SK-N-SH treated with all-trans-retinoic acid at 6 μM for 48 hours (cell line): ENCODE measurements around the gene RADX.

Experiments used
- ATAC-seq: fragments of 200-7000 bp; cut with Tn5 transposase; 3 replicates; pipeline ENCODE4 v1.9.1; 2020; ENCODE audit warnings: mild to moderate bottlenecking, moderate library complexity
- ARNTL ChIP-seq: fragments of 450-650 bp; formaldehyde crosslinking; IDR thresholded peaks from 2 replicates; pipeline ENCODE4 v1.5.0; 2020; ENCODE audit warnings: low read depth, mild to moderate bottlenecking, moderate library complexity, borderline replicate concordance
- BACH2 ChIP-seq: fragments of 250-450 bp; sonication (Bioruptor Pico); IDR thresholded peaks from 2 replicates; pipeline ENCODE4 v1.9.0; 2021; ENCODE audit warnings: mild to moderate bottlenecking, borderline replicate concordance
- CREB5 ChIP-seq: fragments of 250-450 bp; sonication (Bioruptor Pico); IDR thresholded peaks from 2 replicates; pipeline ENCODE4 v1.5.1; 2020; ENCODE audit warnings: low read depth, mild to moderate bottlenecking, moderate library complexity
- ESRRG ChIP-seq: fragments of 250-450 bp; sonication (Bioruptor Pico); IDR thresholded peaks from 2 replicates; pipeline ENCODE4 v1.6.1; 2021; ENCODE audit warnings: mild to moderate bottlenecking
- GLIS3 ChIP-seq: fragments of 250-450 bp; sonication (Bioruptor Pico); IDR thresholded peaks from 2 replicates; pipeline ENCODE4 v1.5.0; 2020; ENCODE audit warnings: mild to moderate bottlenecking, moderate library complexity
- ISL1 ChIP-seq: fragments of 250-450 bp; sonication (Bioruptor Pico); IDR thresholded peaks from 2 replicates; pipeline ENCODE4 v2.1.2; 2022; ENCODE audit warnings: mild to moderate bottlenecking, moderate library complexity
- OSR1 ChIP-seq: fragments of 250-450 bp; sonication (Bioruptor Pico); IDR thresholded peaks from 2 replicates; pipeline ENCODE4 v1.8.0; 2022; ENCODE audit warnings: moderate library complexity, mild to moderate bottlenecking, inconsistent platforms
- POU6F1 ChIP-seq: fragments of 250-450 bp; sonication (Bioruptor Pico); IDR thresholded peaks from 2 replicates; pipeline ENCODE4 v1.8.0; 2021; ENCODE audit warnings: low read depth, mild to moderate bottlenecking, moderate library complexity, borderline replicate concordance
- RARB ChIP-seq: fragments of 250-450 bp; sonication (Bioruptor Pico); IDR thresholded peaks from 2 replicates; pipeline ENCODE4 v1.8.0; 2021; ENCODE audit warnings: mild to moderate bottlenecking, moderate library complexity
- SNAI2 ChIP-seq: fragments of 250-450 bp; sonication (Bioruptor Pico); IDR thresholded peaks from 2 replicates; pipeline ENCODE4 v1.5.0; 2020; ENCODE audit warnings: mild to moderate bottlenecking, moderate library complexity
- TCF4 ChIP-seq: fragments of 250-450 bp; sonication (Bioruptor Pico); IDR thresholded peaks from 2 replicates; pipeline ENCODE4 v1.8.0; 2021; ENCODE audit warnings: mild to moderate bottlenecking, moderate library complexity, borderline replicate concordance
- TOX ChIP-seq: fragments of 250-450 bp; sonication (Bioruptor Pico); IDR thresholded peaks from 2 replicates; pipeline ENCODE4 v1.8.0; 2021; ENCODE audit warnings: mild to moderate bottlenecking, moderate library complexity, borderline replicate concordance
- TSHZ2 ChIP-seq: fragments of 250-450 bp; sonication (Bioruptor Pico); IDR thresholded peaks from 2 replicates; pipeline ENCODE4 v1.5.0; 2020; ENCODE audit warnings: mild to moderate bottlenecking, moderate library complexity
- ZC3H10 ChIP-seq: fragments of 250-450 bp; sonication (Bioruptor Pico); IDR thresholded peaks from 2 replicates; pipeline ENCODE4 v1.5.1; 2021; ENCODE audit warnings: mild to moderate bottlenecking, moderate library complexity
- ZFP3 ChIP-seq: fragments of 250-450 bp; sonication (Bioruptor Pico); IDR thresholded peaks from 2 replicates; pipeline ENCODE4 v1.5.0; 2020; ENCODE audit warnings: mild to moderate bottlenecking, moderate library complexity
- ZFP30 ChIP-seq: fragments of 450-650 bp; formaldehyde crosslinking; IDR thresholded peaks from 2 replicates; pipeline ENCODE4 v1.5.0; 2022; ENCODE audit warnings: mild to moderate bottlenecking, moderate library complexity
- ZNF565 ChIP-seq: fragments of 450-650 bp; formaldehyde crosslinking; conservative IDR thresholded peaks from 2 replicates; pipeline ENCODE4 v1.5.0; 2020; ENCODE audit warnings: low read depth, mild to moderate bottlenecking, moderate library complexity
- ZNF70 ChIP-seq: fragments of 450-650 bp; formaldehyde crosslinking; IDR thresholded peaks from 2 replicates; pipeline ENCODE4 v1.5.0; 2020; ENCODE audit warnings: mild to moderate bottlenecking, moderate library complexity
- ZNF8 ChIP-seq: fragments of 450-650 bp; formaldehyde crosslinking; IDR thresholded peaks from 2 replicates; pipeline ENCODE4 v1.5.0; 2020; ENCODE audit warnings: mild to moderate bottlenecking, moderate library complexity
- TF ChIP-seq, protein P1 (sequence below): fragments of 250-450 bp; sonication (Bioruptor Pico); IDR thresholded peaks from 2 replicates; pipeline ENCODE4 v1.5.1; 2021; ENCODE audit warnings: mild to moderate bottlenecking, moderate library complexity

Gene RADX

GRCh38 chrX:106612393-106612763 lies 600 bp downstream of the RADX start (continued):
- TF ChIP-seq, protein P1, sequence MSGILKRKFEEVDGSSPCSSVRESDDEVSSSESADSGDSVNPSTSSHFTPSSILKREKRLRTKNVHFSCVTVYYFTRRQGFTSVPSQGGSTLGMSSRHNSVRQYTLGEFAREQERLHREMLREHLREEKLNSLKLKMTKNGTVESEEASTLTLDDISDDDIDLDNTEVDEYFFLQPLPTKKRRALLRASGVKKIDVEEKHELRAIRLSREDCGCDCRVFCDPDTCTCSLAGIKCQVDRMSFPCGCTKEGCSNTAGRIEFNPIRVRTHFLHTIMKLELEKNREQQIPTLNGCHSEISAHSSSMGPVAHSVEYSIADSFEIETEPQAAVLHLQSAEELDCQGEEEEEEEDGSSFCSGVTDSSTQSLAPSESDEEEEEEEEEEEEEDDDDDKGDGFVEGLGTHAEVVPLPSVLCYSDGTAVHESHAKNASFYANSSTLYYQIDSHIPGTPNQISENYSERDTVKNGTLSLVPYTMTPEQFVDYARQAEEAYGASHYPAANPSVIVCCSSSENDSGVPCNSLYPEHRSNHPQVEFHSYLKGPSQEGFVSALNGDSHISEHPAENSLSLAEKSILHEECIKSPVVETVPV (CRISPR knock-in tag) = no peak
- TF ChIP-seq ARNTL (CRISPR knock-in tag) (no peak), OSR1 (CRISPR knock-in tag) (no peak), ZC3H10 (CRISPR knock-in tag) (no peak), ZNF565 (no peak), CREB5 (CRISPR knock-in tag) (no peak), SNAI2 (CRISPR knock-in tag) (no peak), POU6F1 (CRISPR knock-in tag) (no peak)

GRCh38 chrX:106613277-106613676 lies 1.5 kb downstream of the RADX start:
- no peak for ATAC-seq
- TF ChIP-seq ISL1 (CRISPR knock-in tag) (no peak), BACH2 (CRISPR knock-in tag) (no peak), ESRRG (CRISPR knock-in tag) (no peak), OSR1 (CRISPR knock-in tag) (no peak), RARB (CRISPR knock-in tag) (no peak), ZFP30 (CRISPR knock-in tag) (no peak), ZNF70 (CRISPR knock-in tag) (no peak), TSHZ2 (no peak), SNAI2 (CRISPR knock-in tag) (no peak), ZC3H10 (CRISPR knock-in tag) (no peak), GLIS3 (CRISPR knock-in tag) (no peak), ZNF8 (no peak)
- TF ChIP-seq, protein P1 (CRISPR knock-in tag) = no peak

DNA sequence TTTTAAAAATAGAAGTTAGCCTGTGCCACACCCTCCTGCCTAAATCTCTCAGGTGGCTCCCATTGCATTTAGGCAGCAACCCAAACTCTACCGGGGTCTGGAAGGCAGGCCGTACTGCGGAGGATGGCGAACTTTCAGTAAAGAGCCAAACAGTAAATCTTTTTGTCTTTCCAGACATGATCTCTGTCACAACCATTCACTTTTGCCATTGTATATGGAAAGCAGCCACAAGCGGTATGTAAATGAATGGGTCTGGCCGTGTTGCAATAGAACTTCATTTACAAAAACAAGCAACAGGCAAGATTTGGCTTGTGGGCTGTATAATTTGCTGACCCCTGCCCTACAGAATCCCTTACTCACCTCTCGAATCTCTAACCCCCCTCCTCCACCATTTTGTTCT lies 3.3 kb downstream of the RADX start:
- ATAC-seq = no peak
- no peak for TF ChIP-seq TOX (CRISPR knock-in tag)
- TF ChIP-seq ZNF8 = no peak
- no peak for TF ChIP-seq ARNTL (CRISPR knock-in tag)
- TF ChIP-seq ZFP3 (CRISPR knock-in tag) = no peak
- no peak for TF ChIP-seq BACH2 (CRISPR knock-in tag)
- no peak for TF ChIP-seq TCF4 (CRISPR knock-in tag)
- TF ChIP-seq ESRRG (CRISPR knock-in tag) = no peak
- TF ChIP-seq POU6F1 (CRISPR knock-in tag) = no peak
- no peak for TF ChIP-seq RARB (CRISPR knock-in tag)
- TF ChIP-seq GLIS3 (CRISPR knock-in tag) = no peak
- TF ChIP-seq ZC3H10 (CRISPR knock-in tag) = no peak
